GM19463 (cell line): ENCODE measurements around the gene ZFP92.

Experiments used
- ATAC-seq: cut with Tn5 transposase; IDR thresholded peaks from one replicate; pipeline ENCODE4 v1.9.1; 2021; ENCODE audit warnings: mild to moderate bottlenecking, moderate library complexity; ENCODE audit not compliant: unreplicated experiment

ZFP92 gene

DNA sequence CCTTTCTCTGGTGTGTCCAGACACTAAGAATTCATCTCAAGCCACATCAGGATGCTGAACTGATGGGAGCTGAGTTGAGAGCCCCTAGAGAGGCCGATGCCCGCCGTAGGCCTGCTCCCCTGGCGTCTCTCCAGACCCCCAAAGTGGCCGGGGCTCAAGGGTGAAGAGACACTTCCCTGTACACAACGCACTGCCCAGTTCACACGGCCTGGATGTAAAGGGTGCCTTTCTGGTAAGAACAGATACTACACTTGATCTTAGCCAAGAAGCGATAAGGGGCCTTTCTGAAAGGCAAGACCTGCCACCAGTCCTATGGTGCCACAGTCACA is 39.6 kb downstream of the ZFP92 start:
- ATAC-seq: no peak

DNA sequence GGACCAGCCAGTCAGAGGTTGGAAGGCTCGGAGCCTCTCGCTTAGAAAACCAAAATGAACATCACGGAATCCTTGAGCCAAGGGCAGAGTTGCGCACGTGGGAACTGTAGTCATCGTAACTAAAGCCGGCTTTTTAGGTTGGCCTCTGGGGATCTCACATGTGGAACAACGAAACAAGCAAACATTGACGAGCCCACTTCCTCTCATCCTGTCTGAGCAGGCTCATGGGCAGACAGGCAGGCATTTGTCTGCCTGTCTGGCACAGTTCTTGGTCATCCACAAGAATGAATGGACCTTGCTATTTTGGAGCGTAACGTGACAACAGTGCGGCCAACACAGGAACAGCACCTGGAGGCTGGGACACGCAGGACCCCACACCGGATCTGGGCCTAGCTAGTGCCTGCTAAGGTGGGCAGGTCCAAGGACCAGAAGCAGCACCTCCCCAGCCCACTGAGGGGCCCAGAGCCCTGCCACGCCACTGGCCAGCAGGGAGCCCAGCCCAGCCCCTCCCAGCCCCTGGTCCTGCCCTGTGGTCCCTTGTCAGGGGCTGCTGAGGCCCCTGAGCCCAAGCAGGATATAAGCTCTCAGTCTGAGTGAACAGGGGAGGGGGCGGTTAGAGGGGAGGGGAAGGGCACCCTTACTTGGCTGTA is 43.8 kb downstream of the ZFP92 start:
- no peak for ATAC-seq

DNA sequence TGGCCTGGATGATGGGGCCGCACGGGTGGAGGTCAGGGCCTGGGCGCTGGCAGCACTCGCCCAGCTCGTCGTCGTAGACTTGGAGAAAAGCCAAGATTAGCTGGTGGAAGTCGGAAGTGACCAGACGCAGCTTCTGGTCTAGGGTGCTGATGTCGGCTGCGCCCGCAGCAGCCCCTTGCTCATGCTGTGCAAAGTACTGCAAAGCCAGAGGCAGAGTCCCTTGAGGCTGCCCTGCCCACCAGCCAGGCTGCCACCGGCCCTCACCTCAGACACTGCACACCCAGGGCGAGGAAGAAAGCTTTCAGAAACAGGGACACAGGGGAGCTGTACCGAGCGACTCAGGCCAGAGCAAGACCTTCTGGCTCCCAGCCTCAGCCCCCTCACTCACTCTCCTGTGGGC is 44.3 kb downstream of the ZFP92 start:
- no peak for ATAC-seq

DNA sequence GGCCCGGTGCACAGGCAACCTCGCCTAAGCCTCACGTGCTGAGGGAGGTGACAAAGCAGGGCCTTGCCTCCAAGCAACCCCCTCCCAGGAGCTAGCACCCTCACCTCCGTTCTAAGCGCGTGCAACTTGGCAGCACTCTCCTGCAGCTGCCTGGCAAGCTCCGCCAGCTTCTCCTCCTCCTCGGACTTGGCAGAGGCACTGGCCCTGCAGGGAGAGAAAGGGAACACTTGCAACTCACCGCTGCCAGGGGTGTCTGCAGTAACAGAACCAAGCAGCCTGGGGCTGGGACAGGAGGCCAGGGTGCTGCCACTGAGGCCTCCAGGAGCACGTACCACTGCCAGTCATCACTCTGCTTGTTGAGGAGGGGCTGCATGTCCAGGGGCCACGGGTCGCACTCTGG is 44.9 kb downstream of the ZFP92 start:
- ATAC-seq: no peak

DNA sequence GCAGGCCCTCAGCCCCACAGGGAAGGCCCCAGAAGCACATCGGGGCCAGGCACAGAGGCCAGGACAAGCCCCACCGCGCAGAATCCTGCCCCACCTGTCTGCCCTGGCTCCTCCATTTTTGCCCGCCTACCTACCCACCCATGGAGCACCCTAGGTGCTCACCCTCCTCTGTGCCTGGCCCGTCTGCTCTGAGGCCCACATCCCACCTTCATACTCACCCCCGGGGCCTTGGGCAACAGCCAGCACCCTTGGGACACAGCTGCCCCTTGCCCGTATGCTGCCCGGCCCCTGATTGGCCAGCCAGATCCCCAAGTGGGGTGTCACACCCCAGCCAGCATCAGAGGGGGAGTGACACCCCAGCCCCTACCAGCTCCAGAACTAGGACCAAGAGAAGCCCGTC is 45.4 kb downstream of the ZFP92 start:
- no peak for ATAC-seq

DNA sequence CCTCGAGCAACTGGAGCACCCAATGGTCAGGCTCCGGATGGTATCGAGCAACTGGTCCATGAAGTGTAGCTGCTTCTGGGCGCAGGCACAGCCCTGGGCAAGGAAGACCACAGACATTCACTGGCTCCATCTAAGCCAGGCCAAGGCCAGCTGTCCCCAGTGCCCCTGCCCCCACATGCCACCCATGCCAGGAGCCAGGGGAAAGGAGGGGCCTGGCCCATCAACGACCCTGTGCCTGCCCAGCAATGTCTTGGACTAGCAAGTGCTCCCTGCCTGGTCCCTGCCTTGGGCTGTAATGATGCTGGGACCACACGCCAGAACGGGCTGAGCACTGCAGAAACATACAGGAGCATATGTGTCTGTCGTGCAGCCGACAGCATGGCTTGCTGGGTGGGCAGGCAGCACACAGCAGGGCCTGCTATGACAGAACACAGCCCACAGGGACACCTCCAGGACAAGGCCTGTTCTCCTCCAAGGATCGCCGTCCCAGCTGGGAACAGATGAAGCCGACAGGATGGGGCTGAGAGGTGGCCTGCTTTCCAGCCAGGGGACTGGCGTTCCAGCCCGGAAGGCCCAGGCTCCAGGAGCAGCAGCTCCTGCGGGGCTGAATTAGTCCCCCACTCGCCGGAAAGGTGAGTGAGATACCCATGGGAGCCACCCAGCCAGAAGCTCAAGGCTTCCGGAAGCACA is 46.0 kb downstream of the ZFP92 start:
- no peak for ATAC-seq

DNA sequence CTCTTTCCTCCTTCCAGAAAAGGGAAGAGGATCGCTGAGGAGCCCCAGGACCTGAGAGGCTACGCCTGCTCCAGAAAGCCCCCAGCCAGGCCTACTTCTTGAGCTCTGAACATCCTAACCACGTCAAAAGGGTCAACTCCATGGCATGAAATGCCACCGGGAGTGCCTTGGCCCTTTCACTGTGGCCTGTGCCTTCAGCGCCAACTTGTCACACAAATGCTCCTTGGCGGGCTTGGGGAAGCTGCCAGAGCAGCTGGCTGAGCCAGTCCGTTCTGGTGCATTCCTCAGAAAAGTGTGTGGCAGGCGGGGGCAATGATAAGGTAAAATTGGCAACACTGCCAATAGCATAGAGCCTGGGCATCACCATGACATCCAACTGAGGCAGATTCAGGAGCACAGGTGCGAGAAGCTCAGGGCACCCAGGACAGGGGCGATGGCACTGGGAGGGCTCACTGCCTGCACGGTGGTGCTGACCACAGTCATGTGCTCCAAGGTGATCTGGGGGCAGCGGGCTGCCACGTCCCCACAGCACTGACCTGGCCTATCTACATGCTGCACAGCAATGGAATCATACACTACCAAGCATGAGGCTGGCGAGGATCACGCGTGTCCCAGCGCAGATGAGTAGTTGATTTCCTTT is 46.7 kb downstream of the ZFP92 start:
- ATAC-seq: no peak

DNA sequence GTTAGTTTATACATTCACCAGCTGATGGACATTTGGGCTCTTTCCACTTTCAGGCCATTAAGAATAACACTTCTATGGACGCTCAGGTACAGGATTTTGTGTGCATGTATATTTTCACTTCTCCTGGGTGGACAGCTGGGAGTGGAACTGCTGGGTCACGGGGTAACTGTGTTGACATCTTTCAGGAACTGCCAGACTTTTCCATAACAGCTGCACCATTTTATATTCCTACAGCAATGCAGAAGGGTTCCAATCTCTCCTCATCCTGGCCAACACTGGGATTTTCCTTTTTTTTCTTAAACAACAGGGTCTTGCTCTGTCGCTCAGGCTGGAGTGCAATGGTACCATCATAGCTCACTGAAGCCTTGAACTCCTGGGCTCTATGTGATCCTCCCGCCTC is 47.2 kb downstream of the ZFP92 start:
- no peak for ATAC-seq

DNA sequence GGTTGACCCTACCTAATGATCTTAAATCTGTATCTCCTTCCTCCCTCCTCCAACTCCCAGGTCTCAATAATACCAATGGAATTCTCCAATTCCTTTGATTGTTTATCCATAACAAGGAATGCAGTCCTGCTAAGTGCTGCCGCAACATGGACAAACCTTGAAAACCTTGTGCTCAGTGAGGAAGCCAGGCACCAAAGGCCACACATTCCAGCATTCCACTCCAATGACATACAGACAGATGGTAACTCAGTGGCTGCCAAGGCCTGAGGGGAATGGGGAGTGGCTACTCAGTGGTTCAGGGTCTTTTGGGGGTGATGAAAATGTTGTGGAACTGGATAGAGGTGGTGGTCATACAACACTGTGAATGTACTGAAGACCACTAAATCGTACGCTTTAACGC is 48.7 kb downstream of the ZFP92 start:
- ATAC-seq: no peak

DNA sequence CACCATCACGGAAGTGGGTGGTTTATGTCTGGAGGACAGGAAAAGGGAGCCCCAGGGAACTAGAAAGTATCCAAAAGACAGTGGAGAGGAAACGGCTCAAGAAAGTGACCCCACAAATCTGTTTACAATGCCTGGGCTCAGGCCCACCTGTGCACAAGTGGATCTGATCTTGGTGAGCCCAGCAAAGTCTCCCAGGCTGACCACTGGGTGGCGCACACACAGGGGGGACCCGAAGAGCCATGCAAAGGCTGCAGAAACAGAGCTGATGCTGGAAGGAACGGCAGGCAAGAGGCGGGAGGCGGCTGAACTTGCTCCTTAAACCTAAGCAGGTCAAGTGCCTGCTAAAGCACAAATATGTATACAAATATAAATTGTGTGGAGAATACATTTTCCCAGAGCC is 49.6 kb downstream of the ZFP92 start:
- peak; percentile 74 for ATAC-seq
